Rectal smooth muscle tissue (tissue), 1 donor: ENCODE measurements around the gene HSF2BP.
"Not testable (repeated sequence)": the region's sequence is repeated elsewhere in the genome, so short reads cannot be mapped to it uniquely, and the experiment has no call there.

ENCODE experiments used
- H3K27ac ChIP-seq: one replicate; pipeline ENCODE4 v1.7.0; 2013; ENCODE audit warnings: low read depth, low read length, inconsistent platforms
- H3K27me3 ChIP-seq: one replicate; pipeline ENCODE4 v1.7.0; 2013; ENCODE audit warnings: low read length; ENCODE audit not compliant: control insufficient read depth, insufficient read depth
- H3K36me3 ChIP-seq: one replicate; pipeline ENCODE4 v1.7.0; 2013; ENCODE audit warnings: low read length; ENCODE audit not compliant: control insufficient read depth, insufficient read depth
- H3K4me1 ChIP-seq: one replicate; pipeline ENCODE4 v1.7.0; 2013; ENCODE audit warnings: low read length; ENCODE audit not compliant: control insufficient read depth, insufficient read depth
- H3K4me3 ChIP-seq: one replicate; pipeline ENCODE4 v1.7.0; 2013; ENCODE audit warnings: low read length
- H3K9ac ChIP-seq: one replicate; pipeline ENCODE4 v1.7.0; 2013; ENCODE audit warnings: low read length

The HSF2BP gene

DNA sequence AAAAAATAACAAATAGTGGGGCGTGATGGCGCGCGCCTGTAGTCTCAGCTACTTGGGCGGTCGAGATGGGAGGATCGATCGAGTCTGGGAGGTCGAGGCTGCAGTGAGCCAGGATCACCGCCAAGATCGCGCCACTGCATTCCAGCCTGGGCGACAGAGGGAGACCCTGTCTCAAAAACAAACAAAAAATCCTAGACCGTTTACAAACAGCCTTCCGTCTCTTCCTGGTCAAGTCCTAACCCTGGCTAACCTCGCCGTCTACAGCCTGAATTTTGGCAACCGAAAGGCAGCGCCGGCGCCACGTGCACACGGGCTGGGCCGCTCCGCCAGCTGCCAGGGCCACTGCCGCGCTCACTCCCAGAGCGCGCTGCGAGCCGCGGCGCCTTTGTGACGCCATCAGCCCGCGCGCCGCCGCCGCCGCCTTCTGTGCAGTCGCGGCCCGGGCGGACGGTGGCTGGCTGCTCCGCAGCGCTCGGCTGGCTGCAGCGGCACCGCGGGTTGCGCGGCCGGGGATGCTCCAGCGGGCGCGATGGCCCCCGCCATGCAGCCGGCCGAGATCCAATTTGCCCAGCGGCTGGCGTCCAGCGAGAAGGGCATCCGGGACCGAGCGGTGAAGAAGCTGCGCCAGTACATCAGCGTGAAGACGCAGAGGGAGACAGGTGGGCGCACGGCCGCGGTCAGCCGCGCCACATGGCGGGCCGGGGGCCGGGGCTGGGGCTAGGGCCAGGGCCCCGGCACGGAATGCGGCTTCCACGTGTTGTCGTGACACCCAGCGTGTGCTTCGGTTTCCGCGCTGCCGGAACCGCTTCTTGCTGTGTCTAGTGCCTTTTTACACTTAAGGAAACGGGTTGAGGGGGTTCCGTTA is at the start of gene HSF2BP, which contains the start of gene RRP1B:
Gene HSF2BP (minus strand): TSS at position 353 of the 865 bp plus-strand sequence. CDS start 1,392 bp downstream, outside the sequence.
Gene RRP1B (plus strand): TSS at position 425 of the 865 bp plus-strand sequence. CDS start 105 bp downstream, at position 530.
- Histone ChIP-seq H3K27me3 (no peaks in the 10 kb centered on the region), H3K36me3 (peaks cover 2% of the 10 kb centered on the region), H3K9ac (peak within 1 kb of the TSS; percentile 86), H3K4me1 (peaks cover 8% of the 10 kb centered on the region), H3K4me3 (peak within 1 kb of the TSS; percentile 98), H3K27ac (peak within 1 kb of the TSS; percentile 82)

DNA sequence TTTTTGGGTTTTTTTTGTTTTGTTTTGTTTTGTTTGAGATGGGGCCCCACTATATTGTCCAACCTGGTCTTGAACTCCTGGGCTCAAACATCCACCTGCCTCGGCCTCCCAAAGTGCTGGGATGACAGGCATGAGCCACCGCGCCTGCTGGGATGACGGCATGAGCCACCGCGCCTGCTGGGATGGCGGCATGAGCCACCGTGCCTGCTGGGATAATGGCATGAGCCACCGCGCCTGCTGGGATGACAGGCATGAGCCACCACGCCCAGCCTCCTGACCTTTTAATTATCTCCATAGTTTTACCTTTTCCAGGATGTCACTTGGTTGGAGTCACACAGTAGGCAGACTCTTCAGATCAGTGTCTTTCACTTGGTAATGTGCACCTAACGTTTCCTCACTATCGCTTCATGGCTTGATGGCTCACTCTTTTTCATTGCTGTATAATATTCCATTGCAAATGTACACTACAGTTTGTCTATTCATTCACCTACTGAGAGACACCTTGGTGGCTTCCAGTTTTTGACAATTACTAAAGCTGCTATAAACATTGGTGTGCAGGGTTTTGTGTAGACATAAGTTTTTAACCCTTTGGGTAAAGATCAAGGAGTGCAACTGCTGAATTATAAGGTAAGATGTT is 49.6 kb upstream of the HSF2BP start:
- H3K4me3 ChIP-seq: no peak overlapping the region
- no peak overlapping the region for H3K27ac ChIP-seq
- no peaks in the 10 kb centered on the region for H3K36me3 ChIP-seq
- H3K27me3 ChIP-seq: no peaks in the 10 kb centered on the region
- H3K4me1 ChIP-seq: no peaks in the 10 kb centered on the region
- H3K9ac ChIP-seq: no peak overlapping the region

- Histone ChIP-seq H3K27ac (no peak overlapping the region), H3K36me3 (no peaks in the 10 kb centered on the region), H3K4me3 (no peak overlapping the region), H3K27me3 (no peaks in the 10 kb centered on the region), H3K9ac (no peak overlapping the region), H3K4me1 (no peaks in the 10 kb centered on the region)
Measured at GRCh38 chr21:43707462-43707861, 48.2 kb upstream of the HSF2BP start.

DNA sequence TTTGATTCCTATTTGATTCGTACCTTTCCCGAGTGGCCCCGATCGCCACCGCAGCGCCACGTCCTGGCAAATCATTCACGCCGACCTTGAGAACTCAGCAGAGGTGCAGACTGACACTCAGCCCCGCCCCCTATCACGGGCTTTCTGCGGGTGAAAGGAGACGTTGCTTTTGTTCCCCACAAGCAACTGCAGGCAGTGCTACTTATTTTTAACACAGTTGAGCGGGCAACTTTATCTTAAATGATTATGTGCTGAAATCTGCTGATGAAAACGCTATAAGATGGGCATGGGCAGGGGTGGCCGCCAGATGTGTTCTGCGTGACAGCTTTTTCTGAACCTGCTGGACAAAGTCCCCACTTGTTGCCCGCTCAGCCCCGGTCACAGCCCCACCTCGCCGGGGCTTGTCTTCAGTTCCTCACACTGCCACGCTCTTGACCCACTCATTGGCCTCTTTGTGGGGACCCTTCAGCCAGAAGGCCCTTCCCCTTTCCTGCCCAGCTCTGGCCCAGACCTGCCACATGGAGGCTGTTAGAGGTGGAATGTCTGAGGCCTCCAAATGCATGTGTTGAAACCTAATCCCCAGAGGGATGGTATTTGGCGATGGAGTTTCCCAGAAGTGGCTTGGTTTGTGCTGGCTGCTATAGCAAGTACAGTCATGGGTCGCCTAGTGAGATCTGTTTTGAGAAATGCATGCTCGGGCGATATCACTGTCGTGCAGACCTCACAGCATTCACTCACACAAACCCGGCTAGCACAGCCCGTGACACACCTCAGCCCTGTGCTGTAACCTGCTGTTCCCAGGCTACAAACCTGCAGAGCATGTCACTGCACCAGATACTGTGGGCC is 44.0 kb upstream of the HSF2BP start:
- no peaks in the 10 kb centered on the region for H3K36me3 ChIP-seq
- no peak overlapping the region for H3K27ac ChIP-seq
- no peaks in the 10 kb centered on the region for H3K4me1 ChIP-seq
- peak overlapping the region; percentile 27 for H3K4me3 ChIP-seq
- no peaks in the 10 kb centered on the region for H3K27me3 ChIP-seq
- no peak overlapping the region for H3K9ac ChIP-seq

- Histone ChIP-seq H3K4me1 (no peaks in the 10 kb centered on the region), H3K9ac (no peak overlapping the region), H3K36me3 (no peaks in the 10 kb centered on the region), H3K27ac (no peak overlapping the region), H3K27me3 (no peaks in the 10 kb centered on the region), H3K4me3 (peak overlapping the region; percentile 27)
Measured at GRCh38 chr21:43702785-43703034, 43.4 kb upstream of the HSF2BP start.

DNA sequence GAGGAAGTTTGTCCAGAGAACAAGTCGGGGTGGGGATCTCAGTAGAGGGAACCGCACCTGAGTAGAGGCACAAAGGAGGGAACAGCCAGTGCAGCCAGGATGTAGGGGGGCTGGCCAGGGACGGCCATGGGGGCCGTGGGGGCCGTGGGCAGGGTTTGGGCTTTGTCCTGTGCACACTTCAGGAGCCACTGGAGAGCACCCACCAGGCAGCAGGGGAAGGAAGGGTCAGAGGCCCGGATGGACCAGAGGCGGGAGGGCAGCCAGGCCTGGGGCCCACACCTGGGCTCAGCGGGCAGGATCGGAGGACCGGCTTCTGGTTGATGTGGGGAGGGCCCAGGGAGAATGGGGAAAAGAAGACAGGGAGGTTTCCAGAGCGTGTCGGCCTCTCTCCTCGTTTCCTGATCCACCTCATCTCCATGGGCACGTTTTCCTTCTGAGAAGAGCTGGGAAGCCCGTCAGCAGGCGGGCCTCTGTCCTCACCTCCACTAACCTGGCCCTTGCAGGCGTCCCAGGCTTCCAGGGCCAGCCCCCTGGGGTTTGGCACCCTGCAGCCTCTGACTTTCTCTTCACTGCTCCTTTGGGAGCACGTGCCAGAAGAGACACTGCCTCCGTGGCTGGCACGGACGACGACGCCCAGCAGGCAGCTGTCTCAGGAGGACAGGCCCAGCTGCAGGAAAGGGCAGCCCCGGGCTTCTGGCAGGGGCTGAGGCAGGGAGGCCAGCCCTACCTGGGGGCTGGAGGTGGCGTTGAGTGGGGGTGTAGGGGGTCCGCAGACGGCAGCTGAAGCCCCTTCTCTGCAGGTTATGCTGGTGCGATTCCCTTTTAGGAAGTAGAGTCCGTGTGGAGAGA is 42.9 kb upstream of the HSF2BP start:
- Histone ChIP-seq H3K27ac (no peak overlapping the region), H3K9ac (no peak overlapping the region), H3K27me3 (no peaks in the 10 kb centered on the region), H3K36me3 (no peaks in the 10 kb centered on the region), H3K4me1 (no peaks in the 10 kb centered on the region), H3K4me3 (no peak overlapping the region)

DNA sequence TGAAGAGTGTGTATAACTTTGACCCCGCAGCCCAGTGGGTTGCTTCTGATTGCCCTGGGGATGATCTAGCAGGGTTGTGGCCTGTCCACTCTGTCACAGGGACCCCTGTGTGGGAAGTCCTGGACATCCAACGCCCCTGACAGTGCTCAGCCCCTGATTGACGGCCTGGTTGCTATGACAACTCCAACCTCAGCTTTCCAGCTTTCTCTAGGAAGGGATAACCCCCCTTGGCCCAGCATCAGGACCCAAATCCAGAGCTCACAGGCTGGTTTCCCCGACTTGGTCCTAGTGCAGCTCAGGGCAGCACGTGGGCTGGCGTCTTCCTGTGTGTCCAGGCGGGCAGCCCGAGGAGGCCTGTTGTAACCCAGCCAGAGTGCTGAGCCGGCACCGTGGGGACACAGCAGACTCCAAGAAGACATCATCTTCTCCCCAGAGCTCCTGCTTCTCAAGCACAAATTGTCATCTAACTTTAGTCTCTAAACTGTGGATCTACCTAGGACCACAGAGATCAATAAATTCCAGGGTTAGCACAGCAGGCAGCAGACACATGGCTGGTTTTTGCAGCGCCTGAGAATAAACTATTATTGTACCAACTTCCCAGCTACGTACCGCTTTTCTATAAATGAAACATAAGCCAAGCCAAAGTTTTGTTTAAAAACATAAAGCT is 40.8 kb upstream of the HSF2BP start:
- Histone ChIP-seq H3K9ac (no peak overlapping the region), H3K4me3 (no peak overlapping the region), H3K36me3 (no peaks in the 10 kb centered on the region), H3K4me1 (no peaks in the 10 kb centered on the region), H3K27ac (no peak overlapping the region), H3K27me3 (no peaks in the 10 kb centered on the region)

DNA sequence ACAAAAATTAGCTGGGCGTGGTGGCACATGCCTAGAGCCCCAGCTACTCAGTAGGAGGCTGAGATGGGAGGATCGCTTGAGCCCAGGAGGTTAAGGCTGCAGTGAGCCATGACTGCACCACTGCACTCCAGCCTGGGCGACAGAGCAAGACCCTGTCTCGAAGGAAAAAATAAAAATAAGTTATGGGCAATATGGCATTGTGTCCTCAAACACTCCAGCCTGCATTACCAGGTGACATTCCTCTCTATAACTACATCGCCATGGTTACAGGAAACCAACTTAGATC is 40.1 kb upstream of the HSF2BP start:
- H3K4me1 ChIP-seq, H3K9ac ChIP-seq, H3K27me3 ChIP-seq, H3K27ac ChIP-seq, H3K36me3 ChIP-seq, H3K4me3 ChIP-seq: not testable (repeated sequence)

DNA sequence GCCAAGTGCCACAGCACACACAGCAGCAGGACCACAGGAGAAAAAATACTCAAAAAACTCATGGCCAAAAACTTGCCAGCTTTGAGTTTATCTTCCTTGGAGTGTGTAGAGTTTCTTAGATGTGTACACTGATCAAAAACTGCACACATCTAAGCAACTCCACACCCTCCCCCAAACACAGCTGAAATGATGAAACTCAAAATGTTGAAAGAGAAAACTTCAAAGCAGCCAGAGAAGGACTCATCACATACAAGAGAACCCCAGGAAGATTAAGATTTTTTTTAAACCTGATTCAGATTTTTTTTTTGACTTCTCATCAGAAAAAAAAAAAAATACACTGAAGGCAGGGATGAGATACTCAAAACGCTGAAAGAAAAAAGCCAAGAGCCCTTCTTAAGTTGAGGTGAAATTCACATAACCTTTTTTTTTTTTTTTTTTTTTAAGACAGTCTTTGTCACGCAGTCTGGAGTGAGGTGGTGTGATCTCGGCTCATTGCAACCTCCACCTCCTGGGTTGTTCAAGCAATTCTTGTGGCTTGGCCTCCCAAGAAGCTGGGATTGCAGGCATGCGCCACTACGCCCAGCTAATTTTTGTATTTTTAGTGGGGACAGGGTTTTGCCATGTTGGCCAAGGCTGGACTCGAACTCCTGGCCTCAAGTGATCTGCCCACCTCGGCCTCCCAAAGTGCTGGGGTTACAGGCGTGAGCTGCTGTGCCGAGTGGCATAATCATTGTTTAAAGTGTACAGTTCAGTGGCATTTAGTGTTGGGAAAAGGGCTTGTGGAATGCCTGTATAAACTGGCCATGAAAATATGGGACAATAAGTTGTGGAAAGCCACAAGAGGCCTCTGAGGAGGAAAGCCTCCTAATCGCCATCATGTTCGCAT is 38.7 kb upstream of the HSF2BP start:
- Histone ChIP-seq H3K4me3 (no peak overlapping the region), H3K27me3 (no peaks in the 10 kb centered on the region), H3K36me3 (no peaks in the 10 kb centered on the region), H3K4me1 (no peaks in the 10 kb centered on the region), H3K9ac (no peak overlapping the region), H3K27ac (no peak overlapping the region)

- Histone ChIP-seq H3K36me3 (peaks cover 4% of the 10 kb centered on the region), H3K9ac (no peak overlapping the region), H3K27me3 (no peaks in the 10 kb centered on the region), H3K27ac (no peak overlapping the region), H3K4me3 (no peak overlapping the region), H3K4me1 (no peaks in the 10 kb centered on the region)
Measured at GRCh38 chr21:43696214-43696613, 36.9 kb upstream of the HSF2BP start.
